ENCODE measurements around the gene NUAK1. TPM values are rescaled to one million over a fixed set of nuclear protein-coding genes. Genes with fewer than 3 reads are reported as not detected.

NUAK1 gene
- polyA plus RNA-seq, 3 donors: 2.8 to 16.1 (median 11.6) TPM

- H3K27ac ChIP-seq (ENCODE audit: low read depth, low read length): no peak overlapping the region
- 33 to 54% (median 41%) methylated on average over 3 of the region's 3 CpGs for WGBS, 3 donors
These were observed 4.3 kb downstream of the NUAK1 start for GRCh38 chr12:106134294-106134949.

- 70 to 84% (median 76%) methylated on average over 4 of the region's 4 CpGs for WGBS, 3 donors
- H3K27ac ChIP-seq (ENCODE audit: low read depth, low read length): no peak overlapping the region
These were observed 5.3 kb downstream of the NUAK1 start for GRCh38 chr12:106133136-106134087.

GRCh38 chr12:106132175-106133135 lies 6.3 kb downstream of the NUAK1 start:
- no peak overlapping the region for H3K27ac ChIP-seq (ENCODE audit: low read depth, low read length)
- 70 to 73% (median 72%) methylated on average over 7 of the region's 7 CpGs for WGBS, 3 donors

DNA sequence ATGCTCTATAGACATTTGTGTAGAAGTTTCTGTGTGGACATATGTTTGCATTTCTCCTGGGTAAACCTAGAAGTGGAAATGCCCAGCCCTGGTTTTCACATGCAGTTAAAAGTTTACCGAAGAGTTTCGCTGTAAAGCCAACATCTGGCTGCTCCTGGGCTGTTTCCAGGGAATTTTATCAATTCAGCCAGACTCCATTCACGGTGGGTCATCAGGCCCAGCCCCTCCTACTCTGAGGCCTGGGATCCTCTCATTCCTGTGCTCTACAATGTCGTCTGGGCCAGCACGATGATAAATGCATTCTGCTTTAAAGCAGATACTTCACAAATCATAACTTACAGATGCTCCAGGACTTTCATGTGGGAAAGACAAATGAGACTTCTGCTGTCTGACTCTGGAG lies 7.1 kb downstream of the NUAK1 start:
- no peak overlapping the region for H3K27ac ChIP-seq (ENCODE audit: low read depth, low read length)
- WGBS, 3 donors: 30 to 41% (median 37%) methylated on average over 5 of the region's 5 CpGs

DNA sequence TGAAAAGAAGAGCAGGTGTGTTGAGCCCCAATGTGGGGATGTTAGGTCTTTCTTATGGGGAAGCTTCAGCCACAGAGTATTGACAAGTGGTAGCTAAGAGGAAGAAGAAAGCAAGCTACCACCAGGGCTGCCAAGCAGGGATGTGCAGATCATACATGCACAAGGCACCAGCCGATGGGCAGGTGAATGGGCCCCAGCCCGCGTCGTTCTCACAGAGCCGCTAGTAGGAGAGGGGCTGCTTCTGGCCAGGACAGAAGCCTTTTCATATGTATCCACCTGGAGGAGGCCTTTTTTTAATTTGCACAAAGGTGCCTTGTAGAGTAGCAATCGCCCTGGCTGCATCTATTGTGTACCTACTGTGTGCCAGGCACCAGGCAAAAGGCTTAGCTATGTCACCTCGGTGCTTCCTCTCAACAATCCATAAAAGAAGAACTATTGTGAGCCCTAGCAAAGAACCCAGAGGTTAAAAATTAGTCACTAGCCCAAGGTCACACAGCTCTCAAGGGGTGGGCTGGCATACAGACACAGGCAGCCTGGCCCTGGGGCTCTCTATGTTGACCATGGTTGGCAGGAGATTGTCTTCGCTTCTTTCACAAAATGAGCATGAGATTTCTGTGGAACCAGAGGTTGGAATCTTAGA lies 8.2 kb downstream of the NUAK1 start:
- H3K27ac ChIP-seq (ENCODE audit: low read depth, low read length): no peak overlapping the region
- WGBS, 3 donors: 80 to 96% (median 92%) methylated on average over 8 of the region's 8 CpGs

DNA sequence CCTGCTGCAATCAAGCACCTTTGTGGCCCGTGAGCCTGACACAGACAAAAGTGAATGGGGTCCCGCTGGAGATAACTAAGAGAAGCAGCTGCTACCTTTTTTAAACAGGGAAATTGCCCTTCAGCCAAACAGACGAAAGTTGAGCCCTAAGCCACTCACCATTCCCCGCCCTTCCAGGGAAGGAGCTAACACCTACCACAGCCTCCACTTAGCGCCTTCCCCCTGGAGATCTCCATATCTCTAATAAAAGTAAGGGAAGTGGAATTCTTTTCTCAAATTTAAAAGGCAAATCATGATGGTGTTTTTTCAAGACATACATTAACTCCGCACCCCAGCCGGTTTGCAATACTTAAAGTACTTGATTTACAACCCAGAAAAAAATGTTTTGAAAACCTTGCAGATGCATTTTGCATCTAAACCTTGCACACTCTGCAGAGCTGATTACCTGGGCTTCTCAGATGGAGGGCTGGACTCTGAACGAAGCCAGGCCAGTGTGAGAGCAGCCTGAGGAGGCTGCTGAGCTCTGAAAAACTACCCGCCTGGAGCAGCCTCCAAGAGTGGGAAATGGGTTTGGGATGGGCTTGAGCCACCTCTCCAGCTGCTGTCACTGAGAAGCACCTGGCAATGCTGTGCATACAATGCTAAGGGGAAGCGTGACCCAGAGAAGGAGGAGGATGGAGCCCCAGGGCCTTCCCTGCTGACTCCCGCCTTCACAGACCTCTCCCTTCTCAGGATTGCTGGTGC lies 10.0 kb downstream of the NUAK1 start:
- no peak overlapping the region for H3K27ac ChIP-seq (ENCODE audit: low read depth, low read length)

GRCh38 chr12:106127338-106128126 lies 11.2 kb downstream of the NUAK1 start:
- H3K27ac ChIP-seq (ENCODE audit: low read depth, low read length): no peak overlapping the region
- 54 to 77% (median 67%) methylated on average over 10 of the region's 10 CpGs for WGBS, 3 donors

More for the DNA sequence above, 10.0 kb downstream of the NUAK1 start:
- WGBS, 3 donors: 78 to 86% (median 82%) methylated on average over 11 of the region's 11 CpGs

DNA sequence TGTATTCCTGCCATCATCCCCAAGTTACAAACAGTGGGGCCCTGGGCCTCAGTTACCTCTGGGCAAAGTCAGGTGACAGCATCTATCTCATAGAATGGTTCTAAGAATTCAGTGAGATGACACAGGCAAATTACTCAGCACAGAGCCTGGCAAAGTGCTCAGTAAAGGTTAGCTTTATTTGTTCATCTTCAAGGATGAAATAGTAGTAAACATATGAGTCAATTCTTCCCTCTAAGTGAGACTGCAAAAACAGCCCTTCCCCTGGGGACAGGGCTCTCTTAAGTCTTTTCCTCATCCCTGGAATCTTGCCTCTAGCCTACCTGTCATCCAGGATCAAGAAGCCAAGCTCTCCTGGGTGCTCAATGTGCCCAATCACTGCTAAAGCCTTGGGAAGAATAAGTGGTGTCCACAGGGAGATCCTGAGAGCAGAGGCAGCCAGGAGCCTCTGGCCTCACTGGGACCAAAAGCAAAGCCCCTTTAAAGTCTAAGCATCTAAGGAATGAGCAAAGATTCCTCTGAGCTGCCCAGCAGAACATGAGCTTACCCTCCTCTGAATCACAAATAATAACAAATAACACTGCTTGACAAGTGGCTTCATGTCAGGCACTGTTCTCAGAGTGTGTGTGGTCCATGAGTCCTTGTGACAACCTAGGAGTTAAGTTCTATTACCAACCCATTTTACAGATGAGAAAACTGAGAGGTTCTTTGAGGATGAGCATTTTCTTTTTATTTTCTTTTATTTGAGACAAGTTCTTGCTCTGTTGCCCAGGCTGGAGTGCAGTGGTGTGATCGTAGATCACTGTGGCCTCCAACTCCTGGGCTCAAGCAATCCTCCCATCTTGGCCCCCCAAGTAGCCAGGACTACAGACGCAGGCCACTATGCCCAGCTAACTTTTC lies 12.1 kb downstream of the NUAK1 start:
- 89 to 94% (median 94%) methylated on average over 2 of the region's 2 CpGs for WGBS, 3 donors
- no peak overlapping the region for H3K27ac ChIP-seq (ENCODE audit: low read depth, low read length)

- H3K27ac ChIP-seq (ENCODE audit: low read depth, low read length): no peak overlapping the region
- 84 to 85% (median 85%) methylated on average over 9 of the region's 9 CpGs for WGBS, 3 donors
These were observed 13.2 kb downstream of the NUAK1 start for GRCh38 chr12:106125351-106126095.

- 45 to 74% (median 60%) methylated on average over 10 of the region's 10 CpGs for WGBS, 3 donors
- H3K27ac ChIP-seq (ENCODE audit: low read depth, low read length): no peak overlapping the region
These were observed 15.1 kb downstream of the NUAK1 start for GRCh38 chr12:106123551-106124081.

DNA sequence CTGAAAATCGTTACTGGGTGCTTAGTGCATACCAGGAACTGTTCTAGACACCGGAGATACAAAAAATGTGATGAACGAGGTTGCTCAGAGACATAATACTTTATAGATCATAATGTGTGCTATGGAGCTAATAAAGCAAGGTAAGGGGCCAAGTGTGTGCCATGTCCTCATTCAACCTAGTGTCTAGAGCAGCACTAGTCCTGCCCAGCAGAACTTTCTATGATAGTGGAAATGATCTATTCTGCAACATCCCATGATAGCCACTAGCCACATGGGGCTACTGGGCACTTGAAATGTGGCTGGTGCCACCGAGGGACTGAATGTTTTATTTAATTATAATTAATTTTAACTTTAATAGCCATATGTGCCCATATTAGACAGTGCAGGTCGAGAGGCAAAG lies 15.6 kb downstream of the NUAK1 start:
- WGBS, 3 donors: 68 to 75% (median 72%) methylated on average over 5 of the region's 5 CpGs

GRCh38 chr12:106122004-106122403 lies 16.8 kb downstream of the NUAK1 start:
- H3K27ac ChIP-seq (ENCODE audit: low read depth, low read length): no peak overlapping the region
- WGBS, 3 donors: 79 to 86% (median 80%) methylated on average over 3 of the region's 3 CpGs

More for the DNA sequence above, 15.6 kb downstream of the NUAK1 start:
- H3K27ac ChIP-seq (ENCODE audit: low read depth, low read length): no peak overlapping the region

- 46 to 69% (median 55%) methylated on average over 8 of the region's 8 CpGs for WGBS, 3 donors
- H3K27ac ChIP-seq (ENCODE audit: low read depth, low read length): peak overlapping the region; percentile 17
These were observed 18.1 kb downstream of the NUAK1 start for GRCh38 chr12:106120519-106121105.

- H3K27ac ChIP-seq (ENCODE audit: low read depth, low read length): no peak overlapping the region
- 72 to 83% (median 74%) methylated on average over 9 of the region's 9 CpGs for WGBS, 3 donors
These were observed 19.5 kb downstream of the NUAK1 start for GRCh38 chr12:106119301-106119700.
